IPS DF 4.7 (cell line): ENCODE measurements around the gene GNG8.

Experiments used
- DNase-seq: peaks from one replicate; pipeline ENCODE4 v3.0.0-alpha.2; 2013; ENCODE audit warnings: low spot score; ENCODE audit errors: extremely low read depth

The GNG8 gene

DNA sequence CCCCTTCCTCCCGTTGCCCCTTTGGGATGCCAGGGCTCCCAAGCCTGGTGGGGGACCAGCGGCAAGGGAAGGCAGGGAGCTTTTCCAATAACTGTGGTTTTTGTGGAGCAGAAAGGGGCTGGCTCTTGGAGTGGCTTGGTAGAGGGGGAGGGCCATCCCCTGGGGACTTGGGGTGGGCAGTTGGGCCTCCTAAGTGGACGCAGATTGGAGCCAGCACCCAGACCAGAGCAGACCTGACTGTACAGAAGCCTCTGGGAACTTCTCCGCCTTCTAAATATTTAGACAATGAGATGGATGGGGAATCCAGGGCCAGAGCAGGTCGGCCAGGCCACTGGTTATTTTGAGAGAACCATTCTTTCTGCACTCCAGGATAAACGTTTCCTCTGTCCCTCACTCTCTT, 15.3 kb downstream of the GNG8 start:
- no peak for DNase-seq

DNA sequence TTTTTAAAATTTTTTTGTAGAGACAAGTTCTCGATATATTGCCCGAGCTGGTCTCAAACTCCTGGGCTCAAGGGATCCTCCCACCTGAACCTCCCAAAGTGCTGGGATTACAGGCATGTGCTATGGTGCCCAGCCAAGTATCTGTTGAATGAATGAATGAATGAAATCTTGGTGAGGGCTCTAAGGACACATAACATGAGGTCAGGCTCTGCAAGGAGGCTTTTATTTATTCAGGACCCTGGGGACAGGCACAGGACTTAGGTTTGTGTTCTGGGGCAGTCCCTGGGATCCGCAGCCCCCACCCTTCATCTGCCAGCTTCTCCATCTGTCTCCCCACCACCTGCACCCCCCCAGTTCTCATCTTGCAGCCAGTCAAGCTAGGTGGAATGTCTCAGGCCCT, 15.7 kb downstream of the GNG8 start:
- DNase-seq, result no peak

- no peak for DNase-seq
Measured at GRCh38 chr19:46618670-46619231, 17.3 kb downstream of the GNG8 start.

DNA sequence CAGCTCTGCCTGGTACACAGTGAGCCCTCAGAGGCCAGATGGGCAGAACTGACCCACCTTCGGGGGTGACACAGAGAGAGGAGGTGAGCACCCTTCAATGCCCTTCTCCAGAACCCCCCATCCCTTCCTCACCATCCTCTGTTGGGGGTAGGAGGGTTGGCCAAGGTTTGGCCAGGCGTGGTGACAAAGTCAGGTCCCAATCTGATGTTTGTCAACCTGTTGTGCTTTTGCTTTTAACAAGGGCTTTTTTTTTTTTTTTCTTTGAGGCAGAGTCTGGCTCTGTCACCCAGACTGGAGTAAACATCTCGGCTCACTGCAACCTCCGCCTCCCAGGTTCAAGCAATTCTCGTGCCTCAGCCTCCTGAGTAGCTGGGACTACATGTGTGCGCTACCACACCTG, 18.4 kb downstream of the GNG8 start:
- no peak for DNase-seq

- no peak for DNase-seq
Measured at GRCh38 chr19:46616631-46617322, 19.2 kb downstream of the GNG8 start.

DNA sequence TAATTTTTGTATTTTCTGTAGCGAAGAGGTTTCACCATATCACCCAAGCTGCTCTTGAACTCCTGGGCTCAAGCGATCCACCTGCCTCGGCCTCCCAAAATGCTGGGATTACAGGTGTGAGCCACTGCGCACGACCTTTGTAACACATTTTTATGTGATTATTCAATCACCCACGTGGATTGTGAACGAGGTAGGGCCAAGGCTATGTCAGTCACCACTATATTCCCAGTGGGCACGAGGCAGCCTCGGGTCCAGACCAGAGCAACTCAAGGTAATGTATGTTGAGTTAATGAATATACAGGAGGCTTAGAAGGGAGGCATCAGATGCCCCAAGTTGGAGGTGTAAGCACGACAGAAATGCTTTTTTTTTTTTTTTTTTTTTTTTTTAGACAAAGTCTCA, 20.0 kb downstream of the GNG8 start:
- DNase-seq, result no peak

- no peak for DNase-seq
Measured at GRCh38 chr19:46614114-46614722, 21.8 kb downstream of the GNG8 start.

GRCh38 chr19:46613525-46613924, 22.5 kb downstream of the GNG8 start:
- DNase-seq, result no peak

- DNase-seq, result no peak
Measured at GRCh38 chr19:46611776-46612175, 24.2 kb downstream of the GNG8 start.

- no peak for DNase-seq
Measured at GRCh38 chr19:46610851-46611770, 24.9 kb downstream of the GNG8 start.

- DNase-seq, result no peak
Measured at GRCh38 chr19:46610413-46610775, 25.6 kb downstream of the GNG8 start.

GRCh38 chr19:46609511-46610412, 26.2 kb downstream of the GNG8 start:
- no peak for DNase-seq

GRCh38 chr19:46608581-46609345, 27.2 kb downstream of the GNG8 start:
- no peak for DNase-seq

DNA sequence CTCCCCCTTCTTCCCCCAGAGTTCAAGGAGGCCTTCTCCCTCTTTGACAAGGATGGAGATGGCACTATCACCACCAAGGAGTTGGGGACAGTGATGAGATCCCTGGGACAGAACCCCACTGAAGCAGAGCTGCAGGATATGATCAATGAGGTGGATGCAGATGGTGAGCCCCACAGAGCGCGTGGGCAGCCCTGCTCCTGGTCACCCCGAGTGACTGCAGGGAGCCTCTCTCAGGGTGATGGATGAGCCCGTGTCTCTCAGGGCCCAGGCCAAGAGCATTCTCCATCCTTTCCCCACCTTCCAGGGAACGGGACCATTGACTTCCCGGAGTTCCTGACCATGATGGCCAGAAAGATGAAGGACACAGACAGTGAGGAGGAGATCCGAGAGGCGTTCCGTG, 27.8 kb downstream of the GNG8 start:
- DNase-seq, result no peak

GRCh38 chr19:46607448-46607841, 28.6 kb downstream of the GNG8 start:
- DNase-seq, result no peak

DNA sequence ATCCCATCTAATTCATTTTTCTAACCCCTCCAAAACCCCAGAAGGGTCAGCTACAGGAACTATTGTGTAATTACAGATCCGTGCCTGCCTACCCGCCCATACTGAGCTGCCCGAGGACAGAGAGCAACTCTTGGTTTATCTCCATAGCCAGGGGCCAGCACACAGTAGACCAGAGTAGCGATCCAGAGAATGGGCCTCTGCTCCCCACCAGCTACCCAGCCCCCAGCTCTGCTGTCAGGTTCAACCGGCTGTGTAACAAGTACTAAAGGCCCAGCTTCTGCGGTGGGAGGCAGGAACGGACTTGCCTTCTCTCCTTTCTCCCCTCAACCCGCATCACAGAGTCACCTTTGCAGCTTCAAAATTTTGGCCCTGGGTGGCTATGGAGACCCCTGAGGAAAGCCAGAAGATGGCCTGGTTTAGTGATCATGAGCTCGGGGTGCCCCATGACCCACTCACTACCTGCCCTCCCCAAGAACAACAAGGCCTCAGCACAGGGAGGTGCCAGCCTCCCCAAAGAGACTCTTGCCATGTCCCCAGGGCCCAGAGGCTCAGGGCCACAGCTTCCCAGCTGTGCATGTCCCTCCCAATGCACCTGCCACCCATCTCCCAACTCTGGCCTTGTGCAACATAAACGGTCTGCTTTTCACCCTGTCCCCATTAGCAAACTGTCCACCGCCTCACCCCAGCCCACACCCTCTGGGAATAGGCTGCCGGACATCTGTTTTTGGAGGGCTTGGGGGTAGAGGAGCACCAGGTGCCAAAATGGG, 29.1 kb downstream of the GNG8 start:
- DNase-seq, result no peak

GRCh38 chr19:46606019-46606418, 30.0 kb downstream of the GNG8 start:
- DNase-seq, result no peak

GRCh38 chr19:46605356-46605821, 30.6 kb downstream of the GNG8 start:
- DNase-seq, result no peak

- DNase-seq, result no peak
Measured at GRCh38 chr19:46604781-46605355, 31.1 kb downstream of the GNG8 start.
